Osteoblast (primary cell): Measurements from ENCODE around the gene NPR3. TPM values are rescaled to one million over a fixed set of nuclear protein-coding genes. Genes with fewer than 3 reads are reported as not detected.
A peak's percentile ranks its signal among the peaks of the same experiment; 100 is the strongest.
"Not testable (repeated sequence)": the region's sequence is repeated elsewhere in the genome, so short reads cannot be mapped to it uniquely, and the experiment has no call there.

Experiments
- DNase-seq: peaks from one replicate; pipeline ENCODE4 v3.0.0; 2011; ENCODE audit warnings: low spot score, mixed read lengths; ENCODE audit not compliant: insufficient read length; ENCODE audit errors: missing footprints
- H2AFZ ChIP-seq: 2 replicates; pipeline ENCODE4 v1.6.0; 2011; ENCODE audit warnings: mild to moderate bottlenecking, low read length
- H3K27ac ChIP-seq: 2 replicates; pipeline ENCODE4 v1.5.1; 2011; ENCODE audit warnings: mild to moderate bottlenecking, low read depth, low read length, moderate library complexity
- H3K27me3 ChIP-seq: 2 replicates; pipeline ENCODE4 v1.6.0; 2012; ENCODE audit warnings: mild to moderate bottlenecking, control low read depth, inconsistent platforms, low read length, moderate library complexity; ENCODE audit not compliant: insufficient read depth
- H3K36me3 ChIP-seq: 2 replicates; pipeline ENCODE4 v1.5.1; 2011; ENCODE audit warnings: mild to moderate bottlenecking, low read length, control low read depth, moderate library complexity; ENCODE audit not compliant: insufficient read depth
- H3K4me1 ChIP-seq: 2 replicates; pipeline ENCODE4 v1.5.1; 2011; ENCODE audit warnings: mild to moderate bottlenecking, low read length, control low read depth, moderate library complexity; ENCODE audit not compliant: insufficient read depth
- H3K4me2 ChIP-seq: 2 replicates; pipeline ENCODE4 v1.6.0; 2011; ENCODE audit warnings: mild to moderate bottlenecking, low read length; ENCODE audit not compliant: insufficient read depth
- H3K4me3 ChIP-seq: fragments of 200-600 bp; sonication (generic); 3 replicates; pipeline ENCODE4 v1.5.1; 2012; ENCODE audit warnings: mild to moderate bottlenecking, low read length, inconsistent platforms; ENCODE audit not compliant: insufficient read depth
- H3K79me2 ChIP-seq: 2 replicates; pipeline ENCODE4 v1.6.0; 2012; ENCODE audit warnings: mild to moderate bottlenecking, low read length, control low read depth, inconsistent platforms; ENCODE audit not compliant: insufficient read depth
- H3K9me3 ChIP-seq: 2 replicates; pipeline ENCODE4 v1.5.1; 2011; ENCODE audit warnings: low read depth, low read length, control low read depth
- H4K20me1 ChIP-seq: 2 replicates; pipeline ENCODE4 v1.6.0; 2012; ENCODE audit warnings: mild to moderate bottlenecking, low read length, control low read depth; ENCODE audit not compliant: insufficient read depth
- CTCF ChIP-seq: IDR thresholded peaks from 2 replicates; pipeline ENCODE4 v1.5.1; 2011; ENCODE audit warnings: mild to moderate bottlenecking, low read depth, low read length, moderate library complexity; ENCODE audit errors: extremely low read depth
- total RNA-seq: library from RNA; depleted of rRNA; stranded (reverse); fragments of >200 nt; gene quantifications from 2 replicates; pipeline ENCODE4 v1.2.3, GENCODE V29; 2012

NPR3 gene
- total RNA-seq, 1 donor = 92.3 TPM

- peak; percentile 65 for DNase-seq
These were observed 83.0 kb downstream of the NPR3 start for GRCh38 chr5:32794086-32794485.

GRCh38 chr5:32802764-32803163 lies 91.6 kb downstream of the NPR3 start:
- Histone ChIP-seq H3K9me3 (no peaks in the 10 kb centered on the region), H3K27me3 (no peaks in the 10 kb centered on the region), H3K4me3 (no peak overlapping the region), H3K4me1 (peaks cover 18% of the 10 kb centered on the region), H3K79me2 (no peaks in the 10 kb centered on the region), H2AFZ (no peak overlapping the region), H3K27ac (no peak overlapping the region), H4K20me1 (no peaks in the 10 kb centered on the region), H3K36me3 (no peaks in the 10 kb centered on the region), H3K4me2 (no peak overlapping the region)
- TF ChIP-seq CTCF = no peak
- DNase-seq = no peak

More at GRCh38 chr5:32794086-32794485, 83.0 kb downstream of the NPR3 start:
- no peak overlapping the region for H2AFZ ChIP-seq
- H3K4me3 ChIP-seq = no peak overlapping the region
- H3K79me2 ChIP-seq = no peaks in the 10 kb centered on the region
- H3K9me3 ChIP-seq = no peaks in the 10 kb centered on the region
- no peaks in the 10 kb centered on the region for H3K27me3 ChIP-seq
- H3K27ac ChIP-seq = no peak overlapping the region
- H4K20me1 ChIP-seq = no peaks in the 10 kb centered on the region
- no peak overlapping the region for H3K4me2 ChIP-seq
- peaks cover 20% of the 10 kb centered on the region for H3K4me1 ChIP-seq
- peak; percentile 55 for TF ChIP-seq CTCF
- H3K36me3 ChIP-seq = peaks cover 16% of the 10 kb centered on the region

GRCh38 chr5:32803656-32804055 lies 92.5 kb downstream of the NPR3 start:
- peak overlapping the region; percentile 25 for H3K27ac ChIP-seq
- no peak for TF ChIP-seq CTCF
- peak overlapping the region; percentile 19 for H3K4me2 ChIP-seq
- no peak for DNase-seq
- H3K79me2 ChIP-seq = no peaks in the 10 kb centered on the region
- no peaks in the 10 kb centered on the region for H3K27me3 ChIP-seq
- H3K9me3 ChIP-seq = no peaks in the 10 kb centered on the region
- no peaks in the 10 kb centered on the region for H4K20me1 ChIP-seq
- peak overlapping the region; percentile 66 for H2AFZ ChIP-seq
- H3K36me3 ChIP-seq = no peaks in the 10 kb centered on the region
- H3K4me3 ChIP-seq = no peak overlapping the region
- H3K4me1 ChIP-seq = peaks cover 19% of the 10 kb centered on the region

- Histone ChIP-seq H3K27ac (peak overlapping the region; percentile 99), H3K4me1 (peaks cover 34% of the 10 kb centered on the region), H3K4me2 (peak overlapping the region; percentile 61)
- not testable (repeated sequence) for DNase-seq, H4K20me1 ChIP-seq, H3K9me3 ChIP-seq, H3K79me2 ChIP-seq, H2AFZ ChIP-seq, H3K27me3 ChIP-seq, H3K4me3 ChIP-seq, H3K36me3 ChIP-seq
These were observed 94.3 kb downstream of the NPR3 start for GRCh38 chr5:32805462-32805861.
